Thymus (tissue), 11 donors: ENCODE measurements around the gene HERC2. TPM values are rescaled to one million over a fixed set of nuclear protein-coding genes. Genes with fewer than 3 reads are reported as not detected.

ENCODE experiments used
- DNase-seq, 9 donors: peaks; one replicate each; pipeline ENCODE4 v3.0.0-alpha.2; 2013; ENCODE audit warnings: low spot score in 9 of 9, low read depth in 6 of 9, missing footprints in 1 of 9
- H3K27ac ChIP-seq, 2 donors: one replicate each; pipeline ENCODE4 v1.5.1; 2013; ENCODE audit warnings: control low read depth in 1 of 2, low read depth in 1 of 2, low read length in 1 of 2, mild to moderate bottlenecking in 1 of 2, moderate library complexity in 1 of 2
- H3K27me3 ChIP-seq, 2 donors: one replicate each; pipeline ENCODE4 v1.5.1; 2013; ENCODE audit warnings: low read length in 1 of 2; ENCODE audit not compliant: control insufficient read depth in 2 of 2, insufficient read depth in 1 of 2
- H3K36me3 ChIP-seq, 2 donors: one replicate each; pipeline ENCODE4 v1.5.1; 2013; ENCODE audit warnings: low read length in 1 of 2, mild to moderate bottlenecking in 1 of 2, moderate library complexity in 1 of 2; ENCODE audit not compliant: control insufficient read depth in 2 of 2, insufficient read depth in 2 of 2
- H3K4me1 ChIP-seq, 2 donors: one replicate each; pipeline ENCODE4 v1.5.1; 2013; ENCODE audit warnings: low read length in 2 of 2; ENCODE audit not compliant: control insufficient read depth in 2 of 2, insufficient read depth in 2 of 2
- H3K4me3 ChIP-seq, 2 donors: one replicate each; pipeline ENCODE4 v1.5.1; 2013; ENCODE audit warnings: low read length in 2 of 2, control low read depth in 1 of 2, mild to moderate bottlenecking in 1 of 2
- H3K9me3 ChIP-seq, 2 donors: one replicate each; pipeline ENCODE4 v1.5.1; 2013; ENCODE audit warnings: low read length in 1 of 2, mild to moderate bottlenecking in 1 of 2; ENCODE audit not compliant: control insufficient read depth in 2 of 2, insufficient read depth in 1 of 2
- WGBS: extraction: QIAGEN DNeasy Blood & Tissue Kit; methylation state at CpG from one replicate; pipeline ENCODE4 v1.1.7; 2013; 5-methylcytosine and 5-hydroxymethylcytosine counted together
- polyA plus RNA-seq: library from polyadenylated mRNA; stranded (reverse); fragments of 200-250 nt; gene quantifications from one replicate; pipeline ENCODE4 v1.2.3, GENCODE V29; 2013
- total RNA-seq: library from RNA; stranded (reverse); fragments of 120-200 nt; gene quantifications from one replicate; pipeline ENCODE4 v1.2.4, GENCODE V29; 2013
- donor health status: healthy.

Gene HERC2
- total and polyA plus RNA-seq, 2 donors: 18.7 to 27.1 TPM

- Histone ChIP-seq H3K27me3 (peaks cover 36 to 72% of the 10 kb centered on the region in 2 donors), H3K27ac (no peak overlapping the region), H3K4me3 (no peak overlapping the region), H3K9me3 (no peaks in the 10 kb centered on the region), H3K36me3 (no peaks in the 10 kb centered on the region), H3K4me1 (peaks cover 3 to 16% of the 10 kb centered on the region in 2 donors)
- 96% methylated on average over 10 of the region's 10 CpGs for WGBS
- DNase-seq: no peak
Measured at GRCh38 chr15:28104326-28104725, 217.7 kb downstream of the HERC2 start.

- no peak overlapping the region for H3K4me3 ChIP-seq
- DNase-seq: no peak
- 95% methylated on average over 10 of the region's 10 CpGs for WGBS
- H3K36me3 ChIP-seq: no peaks in the 10 kb centered on the region
- H3K27ac ChIP-seq: no peak overlapping the region
- H3K9me3 ChIP-seq: no peaks in the 10 kb centered on the region
- peaks cover 40 to 76% of the 10 kb centered on the region in 2 donors for H3K27me3 ChIP-seq
- peaks cover 7 to 16% of the 10 kb centered on the region in 2 donors for H3K4me1 ChIP-seq
Measured at GRCh38 chr15:28103831-28104230, 218.1 kb downstream of the HERC2 start.

GRCh38 chr15:28101983-28102441, 220.0 kb downstream of the HERC2 start:
- H3K4me3 ChIP-seq: no peak overlapping the region
- DNase-seq: no peak
- H3K9me3 ChIP-seq: peaks cover 0 to under 1% of the 10 kb centered on the region in 2 donors
- H3K4me1 ChIP-seq: peaks cover 12 to 14% of the 10 kb centered on the region in 2 donors
- H3K27ac ChIP-seq: no peak overlapping the region
- H3K36me3 ChIP-seq: no peaks in the 10 kb centered on the region
- peaks cover 49 to 81% of the 10 kb centered on the region in 2 donors for H3K27me3 ChIP-seq
- 82% methylated on average over 10 of the region's 10 CpGs for WGBS

- 80% methylated on average over 8 of the region's 8 CpGs for WGBS
- Histone ChIP-seq H3K27me3 (peaks cover 49 to 81% of the 10 kb centered on the region in 2 donors), H3K4me1 (peaks cover 13 to 17% of the 10 kb centered on the region in 2 donors), H3K36me3 (no peaks in the 10 kb centered on the region), H3K27ac (no peak overlapping the region), H3K9me3 (peaks cover 0 to 2% of the 10 kb centered on the region in 2 donors), H3K4me3 (no peak overlapping the region)
- DNase-seq: no peak
Measured at GRCh38 chr15:28101201-28101600, 220.8 kb downstream of the HERC2 start.

GRCh38 chr15:28100516-28101195, 221.3 kb downstream of the HERC2 start:
- 95% methylated on average over 20 of the region's 20 CpGs for WGBS

GRCh38 chr15:28099555-28100140, 222.3 kb downstream of the HERC2 start:
- peaks cover 61 to 86% of the 10 kb centered on the region in 2 donors for H3K27me3 ChIP-seq
- no peaks in the 10 kb centered on the region for H3K36me3 ChIP-seq
- WGBS: 13% methylated on average over 16 of the region's 16 CpGs
- H3K9me3 ChIP-seq: peaks cover 2 to 3% of the 10 kb centered on the region in 2 donors
- no peak overlapping the region for H3K27ac ChIP-seq
- no peak for DNase-seq
- peak overlapping the region in 1 of 2 donors; percentile 28 for H3K4me3 ChIP-seq
- peaks cover 23 to 29% of the 10 kb centered on the region in 2 donors for H3K4me1 ChIP-seq

More at GRCh38 chr15:28100516-28101195, 221.3 kb downstream of the HERC2 start:
- Histone ChIP-seq H3K27ac (no peak overlapping the region), H3K4me3 (no peak overlapping the region), H3K4me1 (peaks cover 16 to 21% of the 10 kb centered on the region in 2 donors), H3K36me3 (no peaks in the 10 kb centered on the region), H3K9me3 (peaks cover 2 to 3% of the 10 kb centered on the region in 2 donors), H3K27me3 (peaks cover 51 to 81% of the 10 kb centered on the region in 2 donors)
- DNase-seq: no peak

- Histone ChIP-seq H3K27me3 (peaks cover 67 to 86% of the 10 kb centered on the region in 2 donors), H3K27ac (no peak within 1 kb of the TSS)
Measured at GRCh38 chr15:28098766-28099554, 223.0 kb downstream of the HERC2 start, which contains the start of gene OCA2. Gene OCA2 (minus strand): TSS chr15:28099315. CDS start chr15:28081874, 17,441 bp downstream.

GRCh38 chr15:28098360-28098765, 223.6 kb downstream of the HERC2 start:
- no peak overlapping the region for H3K27ac ChIP-seq
- no peak overlapping the region for H3K4me3 ChIP-seq
- peaks cover 24 to 29% of the 10 kb centered on the region in 2 donors for H3K4me1 ChIP-seq
- WGBS: 49% methylated on average over 11 of the region's 11 CpGs
- H3K36me3 ChIP-seq: no peaks in the 10 kb centered on the region
- no peak for DNase-seq
- H3K27me3 ChIP-seq: peaks cover 72 to 89% of the 10 kb centered on the region in 2 donors
- H3K9me3 ChIP-seq: peaks cover 2 to 3% of the 10 kb centered on the region in 2 donors

More at GRCh38 chr15:28098766-28099554, 223.0 kb downstream of the HERC2 start, which contains the start of gene OCA2:
- peak in 5 of 9 donors; percentile 51 to 73 (median 63) for DNase-seq
- Histone ChIP-seq H3K4me3 (peak within 1 kb of the TSS in 1 of 2 donors; percentile 28), H3K36me3 (no peaks in the 10 kb centered on the region), H3K9me3 (peaks cover 2 to 3% of the 10 kb centered on the region in 2 donors), H3K4me1 (peaks cover 24 to 29% of the 10 kb centered on the region in 2 donors)
- 4% methylated on average over 52 of the region's 52 CpGs for WGBS
